NCI-H510A treated with DMSO at 0.1 percent for 48 hours (cell line): ENCODE data around the gene MIEF1.
A peak's percentile ranks its signal among the peaks of the same experiment; 100 is the strongest.

Source experiments
- DNase-seq: peaks from one replicate; lab custom pipeline; 2025; lab: John Stamatoyannopoulos, UW

MIEF1 gene

GRCh38 chr22:39502109-39502788, at the start of gene MIEF1:
Gene MIEF1, plus strand, starts transcription at chr22:39502290. Its CDS starts 9,005 bp downstream, at chr22:39511295.
- DNase-seq: peak; percentile 73

GRCh38 chr22:39452740-39453040, 49.4 kb upstream of the MIEF1 start:
- no peak for DNase-seq

GRCh38 chr22:39453765-39454378, 48.2 kb upstream of the MIEF1 start:
- DNase-seq: no peak

GRCh38 chr22:39454385-39454871, 47.7 kb upstream of the MIEF1 start:
- DNase-seq: no peak

GRCh38 chr22:39456522-39457197, 45.4 kb upstream of the MIEF1 start, which contains the start of gene MGAT3:
Gene MGAT3, plus strand, starts transcription at chr22:39457012. Its CDS starts 30,336 bp downstream, at chr22:39487348.
- no peak for DNase-seq

GRCh38 chr22:39457198-39457555, 44.9 kb upstream of the MIEF1 start:
- DNase-seq: no peak

- no peak for DNase-seq
These were observed 44.3 kb upstream of the MIEF1 start for GRCh38 chr22:39457556-39458443.

- DNase-seq: no peak
These were observed 43.5 kb upstream of the MIEF1 start for GRCh38 chr22:39458444-39459083.

- DNase-seq: no peak
These were observed 42.4 kb upstream of the MIEF1 start for GRCh38 chr22:39459681-39460080.

- no peak for DNase-seq
These were observed 39.5 kb upstream of the MIEF1 start for GRCh38 chr22:39462443-39463221.

GRCh38 chr22:39463277-39463676, 38.8 kb upstream of the MIEF1 start:
- DNase-seq: no peak

GRCh38 chr22:39463931-39464390, 38.1 kb upstream of the MIEF1 start:
- DNase-seq: no peak

GRCh38 chr22:39466228-39467006, 35.7 kb upstream of the MIEF1 start:
- DNase-seq: no peak

- no peak for DNase-seq
These were observed 34.6 kb upstream of the MIEF1 start for GRCh38 chr22:39467390-39467895.

GRCh38 chr22:39468487-39469325, 33.4 kb upstream of the MIEF1 start:
- no peak for DNase-seq

- DNase-seq: no peak
These were observed 32.8 kb upstream of the MIEF1 start for GRCh38 chr22:39469326-39469680.

- peak; percentile 47 for DNase-seq
These were observed 32.2 kb upstream of the MIEF1 start for GRCh38 chr22:39469681-39470450.
